ENCODE measurements around the gene AOC3. TPM values are rescaled to one million over a fixed set of nuclear protein-coding genes. Genes with fewer than 3 reads are reported as not detected.

Gene AOC3
- total and polyA plus RNA-seq, 2 of the 4 experiments (the other 2 are of a cell fraction), result 0.17 TPM; not detected in 1

DNA sequence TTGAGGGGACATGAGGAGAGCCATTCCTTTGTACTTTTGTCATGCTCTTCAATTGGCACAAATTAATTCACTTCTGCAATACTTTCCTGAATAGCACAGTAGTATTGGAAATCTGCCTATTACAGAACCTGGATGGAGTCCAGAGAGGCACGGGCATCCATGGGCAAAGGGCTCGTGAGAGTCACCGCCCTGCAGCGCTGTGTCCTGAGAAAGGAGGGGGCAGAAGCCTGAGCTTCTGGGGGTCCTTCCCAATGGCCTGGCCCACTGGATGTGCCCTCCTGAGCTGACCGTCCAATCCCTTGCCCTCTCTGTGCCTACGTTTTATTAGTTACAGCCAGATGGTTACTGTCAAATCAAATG lies 53.1 kb downstream of the AOC3 start:
- intact Hi-C loops (cut with micrococcal nuclease), result no loop called here
- in situ Hi-C loops (cut with MboI; ENCODE audit: low sequenced_read_pairs), result no loop called here
- Histone ChIP-seq H3K23ac (ENCODE audit: low read depth, low read length) (no peak overlapping the region), H2AFZ (replicated peaks; ENCODE audit: low read length, poor library complexity) (no peak overlapping the region), H3K27ac (ENCODE audit: insufficient read depth, low read length) (no peak overlapping the region), H2BK120ac (ENCODE audit: low read depth, low read length) (no peak overlapping the region), H3K9me1 (ENCODE audit: insufficient read depth, low read length) (0 out of 2 replicates have a peak, but pooled peaks cover under 1% of the 10 kb centered on the region), H4K5ac (ENCODE audit: low read depth, low read length) (no peak overlapping the region), H3K4ac (ENCODE audit: low read depth, low read length) (no peak overlapping the region), H4K20me1 (ENCODE audit: insufficient read depth, low read length) (no peaks in the 10 kb centered on the region), H3K14ac (replicated peaks; ENCODE audit: low read depth, low read length) (no peak overlapping the region), H2BK5ac (ENCODE audit: low read depth, low read length, poor library complexity, severe bottlenecking) (no peak overlapping the region), H3K79me1 (ENCODE audit: low read depth in 1 of 2, low read length in 2 of 2) (no peaks in the 10 kb centered on the region), H3K4me1 (ENCODE audit: control insufficient read depth, insufficient read depth, low read length) (peaks cover 1% of the 10 kb centered on the region; the same call in 1 of the 2 replicates), H3K18ac (ENCODE audit: low read depth, low read length) (no peak overlapping the region), H2BK15ac (ENCODE audit: low read depth, low read length) (no peak overlapping the region), H4K91ac (ENCODE audit: insufficient read depth, low read depth, low read length) (no peak overlapping the region), H3K4me2 (ENCODE audit: low read depth, low read length) (no peak overlapping the region), H3K56ac (ENCODE audit: extremely low read depth, insufficient read depth, low read length) (no peak overlapping the region), H3K9ac (ENCODE audit: low read depth, low read length) (no peak overlapping the region), H2AK5ac (ENCODE audit: low read depth, low read length) (no peak overlapping the region), H3K27me3 (ENCODE audit: control insufficient read depth, insufficient read depth, low read length) (peaks cover 48% of the 10 kb centered on the region), H2BK20ac (ENCODE audit: low read depth, low read length) (no peak overlapping the region), H2AK9ac (replicated peaks; ENCODE audit: low read depth, low read length, poor library complexity) (no peak overlapping the region), H3K9me3 (ENCODE audit: control insufficient read depth, insufficient read depth, low read length) (no peaks in the 10 kb centered on the region), H4K8ac (ENCODE audit: low read depth in 2 of 2, low read length in 2 of 2) (no peak overlapping the region), H3K36me3 (ENCODE audit: control insufficient read depth, insufficient read depth, low read length) (no peaks in the 10 kb centered on the region), H3K4me3 (ENCODE audit: insufficient read depth, low read depth, low read length) (no peak overlapping the region)
- dilution Hi-C loops (cut with HindIII; ENCODE audit: low sequenced_read_pairs, unreplicated experiment), result no loop called here
- no peak for ATAC-seq (ENCODE audit: low read depth)
- no peak for DNase-seq
- WGBS, 2 experiments (ENCODE audit: extremely low coverage in 2 of 2, insufficient read length in 1 of 2), result 74% methylated on average over 4 of the region's 6 CpGs; no CpG with 5 or more reads in 1 of the 2 experiments
- ChIA-PET CTCF (no interaction called here), POLR2A (ENCODE audit: unreplicated experiment) (no interaction called here)
- TF ChIP-seq CEBPB (IDR thresholded peaks at IDR 0.05; ENCODE audit: low read depth, low read length) (no peak), CHD1 (IDR thresholded peaks at IDR 0.05; ENCODE audit: low read depth, low read length) (no peak), FOS (IDR thresholded peaks at IDR 0.05; ENCODE audit: low read depth, low read length) (no peak), RCOR1 (IDR thresholded peaks at IDR 0.05; ENCODE audit: insufficient replicate concordance, low read length) (no peak), MXI1 (IDR thresholded peaks at IDR 0.05; ENCODE audit: borderline replicate concordance, low read depth, low read length) (no peak), RAD21 (IDR thresholded peaks at IDR 0.05; ENCODE audit: low read length) (no peak), RFX5 (IDR thresholded peaks at IDR 0.05; ENCODE audit: low read depth, low read length) (no peak), BHLHE40 (IDR thresholded peaks at IDR 0.05; ENCODE audit: low read depth, low read length) (no peak), POLR2A (IDR thresholded peaks at IDR 0.05; ENCODE audit: low read depth, low read length) (no peak), SMC3 (IDR thresholded peaks at IDR 0.05; ENCODE audit: low read depth, low read length) (no peak), NFE2L2 (IDR thresholded peaks at IDR 0.05; ENCODE audit: low read depth, low read length) (no peak), USF2 (IDR thresholded peaks at IDR 0.05; ENCODE audit: low read depth, low read length) (no peak), MAZ (IDR thresholded peaks at IDR 0.05; ENCODE audit: borderline replicate concordance, low read depth, low read length) (no peak)
- TF ChIP-seq, protein P1, sequence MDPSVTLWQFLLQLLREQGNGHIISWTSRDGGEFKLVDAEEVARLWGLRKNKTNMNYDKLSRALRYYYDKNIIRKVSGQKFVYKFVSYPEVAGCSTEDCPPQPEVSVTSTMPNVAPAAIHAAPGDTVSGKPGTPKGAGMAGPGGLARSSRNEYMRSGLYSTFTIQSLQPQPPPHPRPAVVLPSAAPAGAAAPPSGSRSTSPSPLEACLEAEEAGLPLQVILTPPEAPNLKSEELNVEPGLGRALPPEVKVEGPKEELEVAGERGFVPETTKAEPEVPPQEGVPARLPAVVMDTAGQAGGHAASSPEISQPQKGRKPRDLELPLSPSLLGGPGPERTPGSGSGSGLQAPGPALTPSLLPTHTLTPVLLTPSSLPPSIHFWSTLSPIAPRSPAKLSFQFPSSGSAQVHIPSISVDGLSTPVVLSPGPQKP (IDR thresholded peaks at IDR 0.05; ENCODE audit: borderline replicate concordance, low read depth, low read length), result no peak
- BruUV-seq (replicated peaks), result no TSS peak

Data from IMR-90 (cell line).